ENCODE data around the gene NR2F2.

DNA sequence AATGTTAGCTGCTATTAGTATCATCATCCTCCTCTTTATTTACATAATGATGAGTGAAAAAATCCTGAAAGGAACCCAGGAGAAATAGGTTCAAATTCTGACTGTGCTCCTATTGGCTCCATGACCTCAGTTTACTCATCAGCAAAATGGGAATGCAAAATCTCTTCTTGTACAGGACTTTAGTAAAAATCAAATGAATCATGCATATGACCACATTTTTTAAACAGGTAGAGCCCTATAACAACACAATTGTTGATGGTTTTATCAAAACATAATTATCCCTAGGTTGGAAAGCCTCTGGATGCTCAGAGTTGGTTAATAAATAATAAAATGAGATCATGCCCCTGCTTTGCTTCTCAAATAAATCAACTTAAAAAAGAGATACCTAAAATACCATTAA lies 16.0 kb upstream of the NR2F2 start:
- no peak for TF ChIP-seq STAT5B (CRISPR knock-in tag; IDR thresholded peaks at IDR 0.05)
- no peak for TF ChIP-seq MAZ (IDR thresholded peaks at IDR 0.05; ENCODE audit: borderline replicate concordance, low read depth, low read length)
- no peak for TF ChIP-seq MAZ (CRISPR knock-in tag; IDR thresholded peaks at IDR 0.05; ENCODE audit: low read depth)
